IPS-18a (cell line): ENCODE results near the gene ST6GALNAC6.

ENCODE experiments used
- H3K27ac ChIP-seq: one replicate; pipeline ENCODE4 v1.5.1; 2013; ENCODE audit warnings: low read length
- H3K27me3 ChIP-seq: one replicate; pipeline ENCODE4 v1.6.1; 2013; ENCODE audit warnings: mild to moderate bottlenecking, low read length; ENCODE audit not compliant: control insufficient read depth, insufficient read depth
- H3K36me3 ChIP-seq: one replicate; pipeline ENCODE4 v1.6.1; 2013; ENCODE audit warnings: low read depth, low read length; ENCODE audit not compliant: control insufficient read depth
- H3K4me1 ChIP-seq: one replicate; pipeline ENCODE4 v1.6.1; 2013; ENCODE audit warnings: low read depth, low read length; ENCODE audit not compliant: control insufficient read depth
- H3K4me3 ChIP-seq: one replicate; pipeline ENCODE4 v1.5.1; 2013; ENCODE audit warnings: low read length
- H3K9ac ChIP-seq: one replicate; pipeline ENCODE4 v1.6.1; 2013; ENCODE audit warnings: mild to moderate bottlenecking, low read length, moderate library complexity
- H3K9me3 ChIP-seq: one replicate; pipeline ENCODE4 v1.6.1; 2013; ENCODE audit warnings: low read depth, low read length; ENCODE audit not compliant: control insufficient read depth

Gene ST6GALNAC6

DNA sequence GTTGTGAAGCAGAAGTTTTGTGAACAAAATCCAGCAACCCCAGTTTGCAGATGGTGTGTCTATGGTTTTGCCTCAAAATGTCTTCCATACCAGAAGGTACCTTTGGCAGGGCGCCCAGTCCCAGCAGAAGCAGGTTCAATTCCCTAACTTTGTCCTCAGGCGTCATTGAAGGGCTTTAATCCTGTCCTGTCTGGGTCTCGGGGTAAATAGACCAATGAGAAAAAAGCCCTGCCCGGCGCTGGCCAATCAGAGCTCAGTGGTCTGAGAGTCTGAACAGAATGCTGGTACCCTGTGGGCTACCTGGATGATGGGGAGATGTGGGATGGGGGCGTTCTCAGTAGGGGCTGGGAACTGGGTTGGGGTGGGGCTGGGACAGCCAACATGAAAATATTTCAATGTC lies 23.6 kb upstream of the ST6GALNAC6 start:
- Histone ChIP-seq H3K4me3 (no peak overlapping the region), H3K9ac (no peak overlapping the region), H3K36me3 (no peaks in the 10 kb centered on the region), H3K4me1 (no peaks in the 10 kb centered on the region), H3K9me3 (no peaks in the 10 kb centered on the region), H3K27me3 (peaks cover 14% of the 10 kb centered on the region), H3K27ac (no peak overlapping the region)

- no peaks in the 10 kb centered on the region for H3K4me1 ChIP-seq
- no peaks in the 10 kb centered on the region for H3K36me3 ChIP-seq
- no peaks in the 10 kb centered on the region for H3K9me3 ChIP-seq
- H3K4me3 ChIP-seq = no peak overlapping the region
- peaks cover 8% of the 10 kb centered on the region for H3K27me3 ChIP-seq
- no peak overlapping the region for H3K9ac ChIP-seq
- H3K27ac ChIP-seq = no peak overlapping the region
These were observed 22.2 kb upstream of the ST6GALNAC6 start for GRCh38 chr9:127921557-127922120.

- no peaks in the 10 kb centered on the region for H3K9me3 ChIP-seq
- peaks cover 4% of the 10 kb centered on the region for H3K4me1 ChIP-seq
- no peak overlapping the region for H3K9ac ChIP-seq
- peaks cover 9% of the 10 kb centered on the region for H3K27me3 ChIP-seq
- H3K36me3 ChIP-seq = no peaks in the 10 kb centered on the region
- no peak overlapping the region for H3K27ac ChIP-seq
- no peak overlapping the region for H3K4me3 ChIP-seq
These were observed 21.4 kb upstream of the ST6GALNAC6 start for GRCh38 chr9:127920794-127921193.

DNA sequence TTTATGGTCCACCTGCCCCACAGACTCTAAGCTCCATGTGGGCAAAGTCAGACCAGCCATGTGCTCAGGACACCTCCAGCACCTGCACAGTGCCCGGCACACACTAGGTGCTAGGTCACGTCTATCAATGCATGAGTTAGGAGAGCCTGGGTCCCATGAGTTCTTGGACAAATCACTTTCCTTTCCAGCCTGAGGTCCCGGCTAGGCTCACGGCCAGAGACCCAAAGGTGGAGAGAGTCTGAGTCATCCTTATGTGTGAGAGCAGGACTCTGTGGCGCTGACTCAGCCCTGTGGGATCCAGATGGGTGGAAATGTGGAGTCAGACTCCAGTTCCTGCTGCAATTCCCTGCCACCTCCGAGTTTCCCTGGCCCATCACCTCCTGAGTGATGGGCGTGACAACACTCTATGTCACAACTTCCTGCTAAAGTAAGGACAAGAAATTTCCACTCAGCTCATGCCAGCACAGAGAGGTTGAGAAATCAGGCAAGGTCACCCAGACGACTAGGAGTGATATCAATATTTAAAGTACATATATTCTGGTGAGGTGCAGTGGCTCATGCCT lies 19.9 kb upstream of the ST6GALNAC6 start:
- Histone ChIP-seq H3K4me3 (no peak overlapping the region), H3K36me3 (no peaks in the 10 kb centered on the region), H3K27me3 (peaks cover 10% of the 10 kb centered on the region), H3K9ac (no peak overlapping the region), H3K9me3 (no peaks in the 10 kb centered on the region), H3K4me1 (peaks cover 4% of the 10 kb centered on the region), H3K27ac (no peak overlapping the region)

DNA sequence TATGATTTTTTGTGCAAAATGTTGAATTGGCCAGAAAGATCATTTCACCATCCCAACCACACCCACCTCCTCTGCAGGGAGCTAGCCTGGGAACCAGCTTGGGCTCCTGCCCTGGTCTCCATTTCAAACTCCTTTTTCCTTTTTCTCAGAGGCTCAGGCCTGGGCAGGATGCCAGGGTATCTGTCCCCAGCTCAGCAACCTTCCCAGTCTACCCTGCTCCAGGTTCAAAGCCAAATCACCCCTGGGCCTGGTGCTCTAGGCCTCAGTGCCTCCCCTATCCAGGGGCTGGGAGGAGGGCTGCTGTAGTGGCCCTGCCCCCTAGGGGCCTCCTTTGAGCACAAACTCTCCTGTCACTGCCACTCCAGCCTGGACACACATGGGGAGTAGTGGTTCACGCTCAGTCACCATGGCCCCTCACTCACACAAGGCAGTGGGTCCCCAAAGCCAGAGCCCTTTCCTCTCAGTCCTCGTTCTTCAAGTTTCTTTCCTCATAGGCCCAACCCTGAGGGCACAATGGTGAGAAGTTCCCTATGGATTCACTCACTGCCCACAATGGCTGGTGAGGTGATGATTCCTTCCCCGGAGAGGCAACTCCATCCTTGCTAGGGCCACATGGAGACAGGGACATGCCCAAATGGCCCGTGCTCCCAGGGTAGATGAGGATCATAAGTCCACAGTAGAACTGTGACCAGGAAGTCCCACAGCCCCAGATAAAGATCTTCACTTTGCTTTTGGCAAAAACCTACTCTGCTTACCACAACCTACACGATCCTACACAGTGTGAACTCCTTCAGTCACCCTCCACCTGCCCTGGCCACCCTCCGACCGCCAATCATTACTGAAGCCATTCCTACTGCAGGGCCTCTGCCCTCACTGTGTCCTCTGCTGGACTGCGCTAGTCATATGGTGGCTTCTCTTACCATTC lies 19.0 kb upstream of the ST6GALNAC6 start:
- Histone ChIP-seq H3K4me1 (peaks cover 4% of the 10 kb centered on the region), H3K9me3 (no peaks in the 10 kb centered on the region), H3K27me3 (peaks cover 10% of the 10 kb centered on the region), H3K4me3 (no peak overlapping the region), H3K27ac (no peak overlapping the region), H3K9ac (no peak overlapping the region), H3K36me3 (no peaks in the 10 kb centered on the region)

GRCh38 chr9:127917603-127918002 lies 18.2 kb upstream of the ST6GALNAC6 start:
- Histone ChIP-seq H3K27me3 (peaks cover 10% of the 10 kb centered on the region), H3K27ac (no peak overlapping the region), H3K36me3 (no peaks in the 10 kb centered on the region), H3K9me3 (no peaks in the 10 kb centered on the region), H3K4me3 (peak overlapping the region; percentile 6), H3K4me1 (peaks cover 4% of the 10 kb centered on the region), H3K9ac (no peak overlapping the region)

- Histone ChIP-seq H3K9me3 (no peaks in the 10 kb centered on the region), H3K27ac (no peak within 1 kb of the TSS), H3K9ac (peak within 1 kb of the TSS; percentile 42), H3K36me3 (no peaks in the 10 kb centered on the region), H3K4me1 (peaks cover 4% of the 10 kb centered on the region), H3K4me3 (peak within 1 kb of the TSS; percentile 72), H3K27me3 (peaks cover 10% of the 10 kb centered on the region)
These were observed 17.5 kb upstream of the ST6GALNAC6 start, which contains the start of gene ST6GALNAC4 for GRCh38 chr9:127916720-127917581. Gene ST6GALNAC4, minus strand, starts transcription at chr9:127917041. Its CDS starts 622 bp downstream, at chr9:127916419.

- Histone ChIP-seq H3K9ac (peak overlapping the region; percentile 42), H3K4me1 (peaks cover 4% of the 10 kb centered on the region), H3K9me3 (no peaks in the 10 kb centered on the region), H3K36me3 (no peaks in the 10 kb centered on the region), H3K27ac (no peak overlapping the region), H3K27me3 (peaks cover 10% of the 10 kb centered on the region), H3K4me3 (peak overlapping the region; percentile 72)
These were observed 16.7 kb upstream of the ST6GALNAC6 start for GRCh38 chr9:127915801-127916719.

DNA sequence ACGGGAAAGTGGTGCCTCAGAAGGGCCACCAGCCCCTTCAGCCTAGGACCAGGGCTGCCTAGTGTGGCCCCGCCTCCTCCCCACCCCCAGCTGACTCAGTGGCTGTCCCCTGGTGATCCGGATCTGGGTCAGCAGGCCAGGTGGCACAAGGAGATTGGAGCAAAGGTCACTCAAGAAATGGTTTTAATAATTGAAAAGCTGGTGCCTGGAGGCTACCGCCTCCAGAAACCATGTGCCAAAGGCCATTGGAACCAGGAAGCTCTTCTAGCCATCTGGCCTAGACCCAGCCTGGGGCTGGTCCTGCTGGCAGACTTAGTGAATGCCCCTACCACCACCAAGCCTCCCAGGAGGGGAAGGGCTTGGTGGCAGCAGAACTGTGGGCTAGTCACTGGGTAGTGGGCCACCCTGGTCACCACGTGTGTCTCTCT lies 15.9 kb upstream of the ST6GALNAC6 start:
- peaks cover 4% of the 10 kb centered on the region for H3K4me1 ChIP-seq
- no peaks in the 10 kb centered on the region for H3K9me3 ChIP-seq
- no peaks in the 10 kb centered on the region for H3K36me3 ChIP-seq
- H3K4me3 ChIP-seq = no peak overlapping the region
- H3K27ac ChIP-seq = no peak overlapping the region
- peaks cover 10% of the 10 kb centered on the region for H3K27me3 ChIP-seq
- no peak overlapping the region for H3K9ac ChIP-seq

GRCh38 chr9:127913682-127914081 lies 14.3 kb upstream of the ST6GALNAC6 start:
- Histone ChIP-seq H3K27ac (no peak overlapping the region), H3K9me3 (no peaks in the 10 kb centered on the region), H3K27me3 (peaks cover 10% of the 10 kb centered on the region), H3K36me3 (no peaks in the 10 kb centered on the region), H3K9ac (no peak overlapping the region), H3K4me3 (no peak overlapping the region), H3K4me1 (peaks cover 4% of the 10 kb centered on the region)
